Endothelial cell of umbilical vein (primary cell): ENCODE results near the gene PAX3. TPM values are rescaled to one million over a fixed set of nuclear protein-coding genes. Genes with fewer than 3 reads are reported as not detected.

Source experiments
- BruUV-seq: library from RNA; stranded (reverse); fragments of 400-500 nt; replicated peaks from 2 replicates; lab custom pipeline; 2021; lab: Mats Ljungman, UMichigan
- CTCF ChIA-PET: fragments of 300-600, 350-600 bp; sonication (Branson Sonifier 250); formaldehyde crosslinking; loops from one replicate; lab custom pipeline; 2021; ENCODE audit warnings: antibody characterized with exemption, inconsistent platforms; lab: Charles Lee
- POLR2A ChIA-PET: fragments of 300-600, 350-600 bp; sonication (Branson Sonifier 250); formaldehyde crosslinking; loops from one replicate; lab custom pipeline; 2021; ENCODE audit warnings: antibody characterized with exemption, inconsistent platforms; lab: Charles Lee
- DNase-seq: peaks from one replicate; pipeline ENCODE4 v3.0.0-alpha.2; 2011; ENCODE audit warnings: low read depth, low spot score
- FAIRE-seq: peaks from 2 replicates; lab custom pipeline; 2011; peaks lifted over from hg19 to GRCh38; lab: Jason Lieb, UNC
- H2AFZ ChIP-seq: 2 replicates; pipeline ENCODE4 v1.6.0; 2012; ENCODE audit warnings: low read depth, low read length, control low read depth, inconsistent platforms
- H3K27ac ChIP-seq: 2 replicates; pipeline ENCODE4 v1.5.1; 2011; ENCODE audit warnings: low read depth, mild to moderate bottlenecking, control low read depth, low read length, moderate library complexity; ENCODE audit not compliant: insufficient read depth
- H3K27me3 ChIP-seq, 2 experiments: 2 replicates each; pipeline versions ENCODE4 v1.6.0 to v1.6.1; 2011; ENCODE audit warnings: low read length in 2 of 2, mixed read lengths in 1 of 2; ENCODE audit not compliant: control insufficient read depth in 2 of 2, insufficient read depth in 2 of 2
- H3K36me3 ChIP-seq, 2 experiments: 2 replicates in 1 of 2; 3 replicates in 1 of 2; pipeline ENCODE4 v1.5.1; 2011; ENCODE audit warnings: low read length in 2 of 2, mild to moderate bottlenecking in 1 of 2, moderate library complexity in 1 of 2; ENCODE audit not compliant: control insufficient read depth in 2 of 2, insufficient read depth in 2 of 2; ENCODE audit errors: extremely low read depth in 1 of 2
- H3K4me1 ChIP-seq: 3 replicates; pipeline ENCODE4 v1.5.1; 2011; ENCODE audit warnings: mild to moderate bottlenecking, low read length; ENCODE audit not compliant: control insufficient read depth, insufficient read depth; ENCODE audit errors: extremely low read depth
- H3K4me2 ChIP-seq: 2 replicates; pipeline ENCODE4 v1.6.1; 2011; ENCODE audit warnings: low read length, control low read depth, mixed read lengths; ENCODE audit not compliant: insufficient read depth
- H3K4me3 ChIP-seq, 3 experiments: fragments of 200-600 bp in 1 of 3; sonication (generic), shearing (Covaris generic) in 1 of 3; replicated peaks in 1 of 3; 2 replicates each; pipeline ENCODE4 v1.5.1; 2011 to 2016; ENCODE audit warnings: control low read depth in 3 of 3, low read length in 3 of 3, mild to moderate bottlenecking in 2 of 3, inconsistent platforms in 1 of 3, low read depth in 1 of 3, moderate library complexity in 1 of 3; ENCODE audit not compliant: insufficient read depth in 1 of 3
- H3K79me2 ChIP-seq: 2 replicates; pipeline ENCODE4 v1.6.0; 2012; ENCODE audit warnings: low read length, inconsistent platforms; ENCODE audit not compliant: control insufficient read depth, insufficient read depth
- H3K9ac ChIP-seq: replicated peaks from 2 replicates; pipeline ENCODE3; 2011; ENCODE audit warnings: low read length, control low read depth; ENCODE audit not compliant: insufficient read depth; ENCODE audit errors: extremely low read depth
- H3K9me1 ChIP-seq: replicated peaks from 3 replicates; pipeline ENCODE4 v1.6.0; 2011; ENCODE audit warnings: mild to moderate bottlenecking, low read length; ENCODE audit not compliant: control insufficient read depth, insufficient read depth; ENCODE audit errors: extremely low read depth
- H3K9me3 ChIP-seq: replicated peaks from 2 replicates; pipeline ENCODE4 v1.5.1; 2012; ENCODE audit warnings: low read length, inconsistent platforms; ENCODE audit not compliant: control insufficient read depth, insufficient read depth
- H4K20me1 ChIP-seq: replicated peaks from 2 replicates; pipeline ENCODE3; 2011; ENCODE audit warnings: mild to moderate bottlenecking, low read length; ENCODE audit not compliant: control insufficient read depth, insufficient read depth; ENCODE audit errors: extremely low read depth
- EZH2 ChIP-seq: IDR thresholded peaks from 2 replicates; pipeline ENCODE4 v1.6.1; 2012; ENCODE audit warnings: borderline replicate concordance, low read depth, mild to moderate bottlenecking, moderate library complexity, low read length, inconsistent platforms; ENCODE audit not compliant: severe bottlenecking
- FOS ChIP-seq: IDR thresholded peaks from 2 replicates; pipeline ENCODE4 v1.6.1; 2011; ENCODE audit warnings: mild to moderate bottlenecking, low read length, moderate library complexity, borderline replicate concordance; ENCODE audit not compliant: insufficient read depth
- MAX ChIP-seq: IDR thresholded peaks from 2 replicates; pipeline ENCODE4 v1.6.1; 2011; ENCODE audit not compliant: insufficient read depth, insufficient read length
- POLR2AphosphoS5 ChIP-seq: IDR thresholded peaks from 2 replicates; pipeline ENCODE4 v1.6.1; 2012; ENCODE audit warnings: low read depth, mild to moderate bottlenecking, control low read depth, low read length, moderate library complexity; ENCODE audit not compliant: insufficient read depth
- dilution Hi-C: fragments of 300-500 bp; cut with MboI; formaldehyde crosslinking; loops from one replicate; pipeline ENCODE4 v1.15.0; 2019; ENCODE audit warnings: low sequenced_read_pairs; ENCODE audit not compliant: extremely low pct_ligation_motif_present
- intact Hi-C: fragments of 100-400 bp; cut with micrococcal nuclease; formaldehyde crosslinking; loops from one replicate; pipeline ENCODE4 v1.10.0; 2022
- polyA plus RNA-seq, 4 experiments: library from polyadenylated mRNA; depleted of rRNA in 3 of 4; stranded (reverse) in 3 of 4; unstranded in 1 of 4; fragments of >200 nt; gene quantifications; 2 replicates each; pipeline versions ENCODE4 v1.2.1 to v1.2.3, GENCODE V29; 2011 to 2012; ENCODE audit warnings: missing spikeins in 1 of 4
- total RNA-seq: library from RNA; stranded (reverse); gene quantifications from 2 replicates; pipeline ENCODE4 v1.2.3, GENCODE V29; 2021

The PAX3 gene
- total and polyA plus RNA-seq, 2 donors (not counting 3 experiments of a cell fraction or from before 2014, with no cell fraction given): not detected

GRCh38 chr2:222289278-222290160, 9.3 kb downstream of the PAX3 start:
- FAIRE-seq (peak; percentile 21), DNase-seq (no peak)
- H3K9me3 ChIP-seq: no peaks in the 10 kb centered on the region
- peaks cover 69 to 91% of the 10 kb centered on the region in 2 experiments for H3K27me3 ChIP-seq
- no peak overlapping the region for H2AFZ ChIP-seq
- dilution Hi-C loops: no loop called here
- H3K4me2 ChIP-seq: no peak overlapping the region
- ChIA-PET CTCF (interaction anchor here (0.5 to 1.0 kb wide), 2 partner anchors 30 to 246 kb away, joined by 3 read pairs; no protein-coding TSS in a partner anchor), POLR2A (no interaction called here)
- H3K4me1 ChIP-seq: no peaks in the 10 kb centered on the region
- no peaks in the 10 kb centered on the region for H3K9me1 ChIP-seq
- TF ChIP-seq EZH2 (peak; percentile 63), FOS (no peak)
- no TSS peak for BruUV-seq
- H3K9ac ChIP-seq: no peak overlapping the region
- H3K4me3 ChIP-seq: no peak overlapping the region
- H4K20me1 ChIP-seq: no peaks in the 10 kb centered on the region
- H3K36me3 ChIP-seq: no peaks in the 10 kb centered on the region
- no peaks in the 10 kb centered on the region for H3K79me2 ChIP-seq
- intact Hi-C loops: loop anchor here (2.0 kb wide), 1 partner anchor 15 kb away; no protein-coding TSS in a partner anchor
- no peak overlapping the region for H3K27ac ChIP-seq

DNA sequence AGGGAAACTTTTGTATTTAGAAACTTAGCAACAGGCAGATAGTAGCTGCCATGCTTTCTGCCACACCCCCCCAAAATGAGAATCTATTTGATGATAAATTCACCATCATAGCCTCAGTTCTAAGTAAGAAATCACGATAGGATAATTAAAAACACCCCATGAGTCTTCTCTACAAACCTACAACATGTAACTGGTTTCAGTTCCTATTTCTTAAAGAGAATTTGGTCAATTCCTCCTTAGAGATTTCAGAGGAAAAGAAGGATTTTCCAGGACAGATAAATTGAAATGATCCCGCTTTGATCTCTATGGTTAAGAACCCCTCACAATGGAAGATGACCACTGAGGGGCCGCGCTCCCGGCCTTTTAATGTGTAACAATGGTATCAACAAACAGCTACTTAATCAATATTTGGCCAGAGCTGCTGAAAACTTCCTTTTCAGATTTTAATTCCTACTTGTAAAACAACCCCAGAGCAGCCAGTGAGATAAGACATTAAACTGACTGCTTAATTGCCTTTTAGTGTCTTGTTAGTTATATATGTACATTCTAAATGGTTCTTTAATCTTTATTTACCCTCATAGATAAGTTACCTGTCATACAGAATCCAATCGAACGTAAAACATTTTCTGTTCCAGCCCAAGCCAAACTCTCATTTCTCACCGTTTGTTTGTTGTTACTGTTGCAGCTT, 10.1 kb downstream of the PAX3 start:
- intact Hi-C loops (no loop called here), dilution Hi-C loops (no loop called here)
- Histone ChIP-seq H3K27me3 (peaks cover 61 to 91% of the 10 kb centered on the region in 2 experiments), H3K4me2 (no peak overlapping the region), H3K4me3 (no peak overlapping the region), H3K9me1 (no peaks in the 10 kb centered on the region), H3K36me3 (no peaks in the 10 kb centered on the region), H3K9ac (no peak overlapping the region), H3K27ac (no peak overlapping the region), H4K20me1 (no peaks in the 10 kb centered on the region), H3K79me2 (no peaks in the 10 kb centered on the region), H3K4me1 (no peaks in the 10 kb centered on the region), H3K9me3 (no peaks in the 10 kb centered on the region), H2AFZ (no peak overlapping the region)
- no peak for FAIRE-seq
- TF ChIP-seq MAX (no peak), EZH2 (peak; percentile 60), POLR2AphosphoS5 (no peak)
- ChIA-PET POLR2A (no interaction called here), CTCF (interaction anchor here (1.0 kb wide), 1 partner anchor 31 kb away, joined by 3 read pairs; no protein-coding TSS in a partner anchor)
- no peak for DNase-seq
- BruUV-seq: no TSS peak
